ENCODE measurements around the gene FKRP. TPM values are rescaled to one million over a fixed set of nuclear protein-coding genes. Genes with fewer than 3 reads are reported as not detected.
"Not testable (repeated sequence)": the region's sequence is repeated elsewhere in the genome, so short reads cannot be mapped to it uniquely, and the experiment has no call there.

Gene FKRP
- total RNA-seq, 6 experiments from 2014 or later, result 31.4 to 36.8 (median 33.2) TPM

- DNase-seq, result no peak
- Mint-ChIP-seq H3K4me1 (ENCODE audit: low read depth) (peaks cover 8% of the 10 kb centered on the region), H3K36me3 (ENCODE audit: low read depth) (peaks cover 21% of the 10 kb centered on the region; the same call in 1 of the 2 replicates), H3K4me3 (no peak overlapping the region), H3K9me3 (no peaks in the 10 kb centered on the region), H3K27ac (no peak overlapping the region), H3K27me3 (ENCODE audit: insufficient read depth) (peaks cover 7% of the 10 kb centered on the region)
- TF ChIP-seq CTCF (IDR thresholded peaks at IDR 0.05), result no peak
These were observed 29.9 kb downstream of the FKRP start for GRCh38 chr19:46775642-46776258.

- no peak for DNase-seq
- Mint-ChIP-seq H3K36me3 (ENCODE audit: low read depth) (peaks cover 23% of the 10 kb centered on the region; the same call in 1 of the 2 replicates), H3K27ac (peak overlapping the region; percentile 46)
These were observed 31.4 kb downstream of the FKRP start for GRCh38 chr19:46776927-46777911.

GRCh38 chr19:46777956-46778645 is 32.2 kb downstream of the FKRP start:
- not testable (repeated sequence) for H3K27me3 Mint-ChIP-seq (ENCODE audit: insufficient read depth); H3K4me3 Mint-ChIP-seq; H3K9me3 Mint-ChIP-seq; DNase-seq
- Mint-ChIP-seq H3K27ac (peak overlapping the region; percentile 46), H3K36me3 (ENCODE audit: low read depth) (peaks cover 27% of the 10 kb centered on the region), H3K4me1 (ENCODE audit: low read depth) (peaks cover 20% of the 10 kb centered on the region)

More at GRCh38 chr19:46776927-46777911, 31.4 kb downstream of the FKRP start:
- no peak for TF ChIP-seq CTCF (IDR thresholded peaks at IDR 0.05)
- H3K4me3 Mint-ChIP-seq, result no peak overlapping the region
- peaks cover 5% of the 10 kb centered on the region for H3K27me3 Mint-ChIP-seq (ENCODE audit: insufficient read depth)
- H3K4me1 Mint-ChIP-seq (ENCODE audit: low read depth), result peaks cover 17% of the 10 kb centered on the region
- H3K9me3 Mint-ChIP-seq, result no peaks in the 10 kb centered on the region

- peak overlapping the region; percentile 60 for H3K27ac Mint-ChIP-seq
- peaks cover 6% of the 10 kb centered on the region for H3K27me3 Mint-ChIP-seq (ENCODE audit: insufficient read depth)
- DNase-seq, result no peak
- H3K4me3 Mint-ChIP-seq, result peak overlapping the region; percentile 21; the same call in 1 of the 2 replicates
- TF ChIP-seq CTCF (IDR thresholded peaks at IDR 0.05), result no peak
- H3K9me3 Mint-ChIP-seq, result no peaks in the 10 kb centered on the region
- H3K4me1 Mint-ChIP-seq (ENCODE audit: low read depth), result peaks cover 52% of the 10 kb centered on the region
- peaks cover 55% of the 10 kb centered on the region for H3K36me3 Mint-ChIP-seq (ENCODE audit: low read depth)
These were observed 36.6 kb downstream of the FKRP start for GRCh38 chr19:46782355-46783019.

- H3K27ac Mint-ChIP-seq, result peak overlapping the region; percentile 97
- H3K36me3 Mint-ChIP-seq (ENCODE audit: low read depth), result peaks cover 47% of the 10 kb centered on the region
- H3K4me1 Mint-ChIP-seq (ENCODE audit: low read depth), result peaks cover 52% of the 10 kb centered on the region
- peaks cover 4% of the 10 kb centered on the region; the same call in 1 of the 2 replicates for H3K27me3 Mint-ChIP-seq (ENCODE audit: insufficient read depth)
- H3K4me3 Mint-ChIP-seq, result peak overlapping the region; percentile 97
- no peaks in the 10 kb centered on the region for H3K9me3 Mint-ChIP-seq
- TF ChIP-seq CTCF (IDR thresholded peaks at IDR 0.05), result no peak
- no peak for DNase-seq
These were observed 37.8 kb downstream of the FKRP start for GRCh38 chr19:46783670-46784069.

Measured in HFFc6 (cell line).